ENCODE results near the gene PNPLA2.

PNPLA2 gene

GRCh38 chr11:862696-863022, 43.9 kb downstream of the PNPLA2 start:
- no peak for DNase-seq

GRCh38 chr11:863023-863909, 44.6 kb downstream of the PNPLA2 start:
- no peak for DNase-seq

GRCh38 chr11:863910-864827, 45.5 kb downstream of the PNPLA2 start:
- DNase-seq: no peak

GRCh38 chr11:864898-865297, 46.2 kb downstream of the PNPLA2 start:
- DNase-seq: no peak

- DNase-seq: no peak
Observed at GRCh38 chr11:865462-866430, 47.0 kb downstream of the PNPLA2 start.

- DNase-seq: no peak
Observed at GRCh38 chr11:866481-866880, 47.8 kb downstream of the PNPLA2 start.

- no peak for DNase-seq
Observed at GRCh38 chr11:867856-868358, 49.2 kb downstream of the PNPLA2 start.

GRCh38 chr11:868394-868793, 49.7 kb downstream of the PNPLA2 start:
- no peak for DNase-seq

- DNase-seq: no peak
Observed at GRCh38 chr11:868802-869201, 50.1 kb downstream of the PNPLA2 start.

GRCh38 chr11:869399-870126, 50.8 kb downstream of the PNPLA2 start:
- no peak for DNase-seq

- DNase-seq: no peak
Observed at GRCh38 chr11:870127-870413, 51.4 kb downstream of the PNPLA2 start.

GRCh38 chr11:870418-870817, 51.7 kb downstream of the PNPLA2 start:
- no peak for DNase-seq

- DNase-seq: no peak
Observed at GRCh38 chr11:871472-871871, 52.8 kb downstream of the PNPLA2 start.

GRCh38 chr11:872799-873198, 54.1 kb downstream of the PNPLA2 start:
- no peak for DNase-seq

GRCh38 chr11:873706-874105, 55.0 kb downstream of the PNPLA2 start:
- no peak for DNase-seq

All from activated CD4-positive, alpha-beta T cell treated with anti-CD3 and anti-CD28 coated beads, Interleukin-2, amount 50 U/mL, for 48 hours (primary cell).